Measurements from ENCODE around the gene SEMA5A.

The SEMA5A gene

GRCh38 chr5:9090381-9091026, 455.4 kb downstream of the SEMA5A start:
- DNase-seq: no peak

DNA sequence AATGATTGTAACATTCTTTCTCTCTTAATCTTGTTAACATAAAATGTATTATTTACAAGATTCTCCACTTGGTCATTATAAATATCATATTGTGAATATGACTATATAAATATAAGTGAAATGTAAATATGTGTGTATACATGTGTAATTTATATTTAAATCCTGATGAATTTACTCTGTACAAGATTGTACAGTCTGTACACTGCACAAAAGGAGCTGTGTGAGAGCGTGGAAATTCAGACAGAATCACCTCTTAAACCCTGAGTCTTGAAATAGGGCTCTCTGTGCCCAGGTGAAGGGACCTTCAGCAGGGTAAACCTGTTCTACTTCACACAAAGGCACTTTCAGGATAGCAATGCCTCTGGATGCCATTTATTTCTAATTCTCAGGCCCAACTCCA, 456.0 kb downstream of the SEMA5A start:
- DNase-seq: no peak

DNA sequence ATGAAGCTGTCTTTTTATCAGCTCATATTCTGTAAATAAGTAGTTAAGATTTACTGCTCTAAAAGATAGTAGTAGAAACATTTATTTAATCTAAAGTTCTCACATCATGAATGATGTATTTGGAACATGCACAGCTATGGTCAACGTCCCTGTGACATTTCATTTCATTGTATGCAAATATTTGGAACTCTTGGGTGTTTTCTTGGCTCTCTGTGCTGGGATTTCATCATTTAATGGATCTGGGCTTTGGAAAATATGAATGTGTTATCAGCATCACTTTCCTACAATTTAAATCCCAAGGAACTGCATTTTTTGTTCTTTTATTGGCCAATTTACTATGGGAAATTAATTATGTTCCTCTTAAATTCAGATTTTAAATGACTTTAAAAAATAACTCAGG, 462.9 kb downstream of the SEMA5A start:
- no peak for DNase-seq

DNA sequence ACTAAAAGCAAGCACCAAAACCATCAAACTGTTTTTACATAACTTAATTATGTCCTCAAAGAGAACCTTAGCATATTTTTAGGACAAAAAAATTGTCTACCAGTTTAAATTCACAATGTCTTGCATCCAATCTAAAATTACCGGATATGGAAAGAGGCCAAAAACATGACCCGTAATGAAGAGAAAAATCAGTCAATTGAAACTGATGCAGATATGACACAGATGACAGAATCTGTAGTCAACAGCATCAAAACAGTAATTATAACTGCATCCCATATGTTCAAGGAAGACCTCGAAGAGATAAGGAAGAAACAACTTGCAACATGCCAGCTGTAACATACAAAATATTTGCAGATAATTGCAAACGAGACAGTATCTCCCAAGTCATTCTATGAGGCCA, 473.2 kb downstream of the SEMA5A start:
- DNase-seq: no peak

- DNase-seq: no peak
These were observed 474.4 kb downstream of the SEMA5A start for GRCh38 chr5:9071524-9071923.

- DNase-seq: no peak
These were observed 474.8 kb downstream of the SEMA5A start for GRCh38 chr5:9071074-9071473.

DNA sequence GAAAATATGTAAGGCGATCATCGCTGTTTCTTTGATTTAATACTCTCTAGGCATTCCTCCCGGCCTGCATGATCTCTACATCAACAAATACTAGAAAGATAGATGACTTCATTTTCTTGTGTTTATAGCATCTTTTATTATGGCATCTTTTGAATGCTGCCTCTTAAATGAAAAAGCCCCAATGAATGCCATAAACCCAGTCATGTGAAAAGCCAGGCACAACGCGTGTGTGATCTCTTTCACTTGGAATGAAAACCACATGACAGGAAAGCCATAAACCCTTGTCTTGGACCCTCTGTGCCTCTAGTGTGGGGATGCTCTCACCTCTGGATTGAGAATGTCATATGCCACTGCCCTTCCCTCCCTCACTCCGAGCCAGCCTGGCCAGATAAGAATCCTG, 476.2 kb downstream of the SEMA5A start:
- DNase-seq: no peak

- no peak for DNase-seq
These were observed 478.7 kb downstream of the SEMA5A start for GRCh38 chr5:9067154-9067553.

GRCh38 chr5:9066349-9066748, 479.5 kb downstream of the SEMA5A start:
- no peak for DNase-seq

GRCh38 chr5:9063615-9064245, 482.1 kb downstream of the SEMA5A start:
- no peak for DNase-seq

DNA sequence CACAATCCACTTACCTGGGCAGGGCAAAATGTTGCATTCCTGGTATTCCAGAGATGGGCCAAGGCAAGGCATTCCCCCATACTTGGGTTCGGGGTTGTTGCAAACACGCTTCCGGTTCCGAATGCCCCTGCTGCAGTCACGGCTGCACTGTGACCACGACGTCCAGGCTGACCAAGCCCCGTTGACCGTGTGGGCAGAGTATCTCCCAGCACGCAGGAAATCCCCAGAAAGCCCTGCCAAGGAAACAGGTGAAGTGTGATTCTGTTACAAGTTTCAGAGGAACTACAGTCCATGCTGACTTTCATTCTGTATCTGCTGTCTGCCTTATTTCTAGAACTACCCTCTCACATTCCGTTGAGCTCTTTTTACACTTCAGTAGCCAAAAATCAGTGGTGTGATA, 483.0 kb downstream of the SEMA5A start:
- no peak for DNase-seq

DNA sequence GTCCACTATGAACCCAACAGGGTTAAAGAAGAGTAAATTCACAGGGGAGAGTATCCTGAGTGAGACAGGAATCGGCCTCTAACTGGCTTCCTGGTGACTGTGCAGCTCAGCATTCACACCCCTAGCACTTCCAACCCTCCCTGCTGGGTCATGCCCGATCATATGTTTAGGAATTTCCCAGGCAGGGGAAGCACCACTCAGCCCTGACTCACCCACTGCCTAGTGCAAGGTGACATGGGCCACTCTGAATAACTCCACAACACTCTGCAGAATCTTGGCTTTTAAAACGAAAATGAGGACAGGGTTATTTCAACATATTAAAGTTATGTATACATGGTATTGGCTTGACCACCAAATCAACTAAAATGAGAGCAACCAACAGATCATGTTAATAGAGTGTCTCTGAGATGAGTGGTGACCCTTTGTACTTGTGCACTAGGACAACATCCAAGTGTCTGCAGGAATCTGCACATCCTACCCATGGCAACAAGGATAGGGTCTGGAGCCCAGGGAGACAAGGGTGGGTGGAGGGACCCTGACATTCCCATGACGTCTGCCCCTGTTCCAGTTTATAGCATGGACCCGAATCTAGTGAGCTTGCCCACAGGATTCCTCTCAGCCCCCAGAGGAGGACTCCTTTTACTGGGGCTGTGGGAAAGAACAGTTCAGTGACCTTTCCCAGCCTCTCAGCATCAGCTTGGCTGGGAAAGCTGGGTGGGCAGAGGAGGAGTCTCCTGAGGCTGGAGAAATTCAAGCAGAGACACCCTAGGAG, 485.8 kb downstream of the SEMA5A start:
- no peak for DNase-seq

DNA sequence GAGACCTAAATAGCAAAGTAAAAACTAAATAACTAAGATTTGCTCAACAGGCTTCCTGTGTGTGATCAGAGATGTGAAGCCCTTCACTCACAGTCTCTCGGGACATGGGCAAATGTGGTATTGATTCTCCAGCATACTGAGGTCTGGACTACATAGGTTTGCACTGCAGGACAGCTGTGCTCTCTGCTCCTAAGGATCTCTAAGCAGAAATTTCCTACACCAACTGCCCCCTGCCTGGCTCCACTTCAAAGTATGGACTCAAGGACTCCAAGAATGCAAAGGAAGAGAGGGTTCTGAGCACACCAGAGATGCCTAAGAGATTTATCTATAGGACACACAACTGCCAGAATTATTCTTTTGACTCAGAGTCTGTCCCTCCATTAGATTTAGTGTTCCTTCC, 487.2 kb downstream of the SEMA5A start:
- DNase-seq: no peak

- no peak for DNase-seq
These were observed 487.7 kb downstream of the SEMA5A start for GRCh38 chr5:9058161-9058560.

- DNase-seq: no peak
These were observed 488.4 kb downstream of the SEMA5A start for GRCh38 chr5:9057406-9058000.

GRCh38 chr5:9056046-9056445, 489.8 kb downstream of the SEMA5A start:
- no peak for DNase-seq

DNA sequence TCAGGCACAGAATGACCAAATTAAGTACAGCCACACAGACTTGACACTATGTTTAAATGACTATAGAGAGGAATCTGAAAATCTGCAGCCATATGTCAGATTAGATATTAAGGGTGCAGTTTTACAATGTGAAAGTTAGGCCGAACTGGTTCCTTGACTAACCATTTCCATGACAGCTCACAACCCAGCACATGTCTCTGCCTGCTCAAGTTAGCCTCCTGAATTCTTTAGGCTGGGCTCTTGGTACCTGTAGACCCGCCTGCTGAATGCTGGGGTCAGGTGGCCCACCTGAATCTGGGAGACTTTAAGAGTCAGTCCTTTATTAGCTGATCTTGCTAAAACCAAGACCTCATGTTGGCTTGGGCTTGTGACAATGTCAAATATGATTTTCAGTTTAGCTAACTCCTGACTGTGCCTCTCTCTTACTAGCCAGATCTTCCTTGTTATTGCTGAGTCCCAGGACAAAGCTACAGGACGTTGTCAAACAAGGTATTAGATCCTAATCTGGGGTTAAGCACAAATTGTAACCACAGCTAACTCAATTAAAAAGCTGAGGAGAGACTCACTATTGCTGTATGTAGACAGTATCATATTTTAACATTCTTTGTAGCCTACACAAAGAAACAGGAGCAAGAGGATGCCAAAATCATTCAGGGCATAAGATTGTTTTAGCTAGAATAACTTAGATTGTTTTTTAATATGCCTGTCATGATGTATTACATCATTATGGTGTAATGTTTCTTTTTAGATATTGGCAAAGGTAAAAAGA, 490.9 kb downstream of the SEMA5A start:
- no peak for DNase-seq

GRCh38 chr5:9054322-9054721, 491.6 kb downstream of the SEMA5A start:
- no peak for DNase-seq

DNA sequence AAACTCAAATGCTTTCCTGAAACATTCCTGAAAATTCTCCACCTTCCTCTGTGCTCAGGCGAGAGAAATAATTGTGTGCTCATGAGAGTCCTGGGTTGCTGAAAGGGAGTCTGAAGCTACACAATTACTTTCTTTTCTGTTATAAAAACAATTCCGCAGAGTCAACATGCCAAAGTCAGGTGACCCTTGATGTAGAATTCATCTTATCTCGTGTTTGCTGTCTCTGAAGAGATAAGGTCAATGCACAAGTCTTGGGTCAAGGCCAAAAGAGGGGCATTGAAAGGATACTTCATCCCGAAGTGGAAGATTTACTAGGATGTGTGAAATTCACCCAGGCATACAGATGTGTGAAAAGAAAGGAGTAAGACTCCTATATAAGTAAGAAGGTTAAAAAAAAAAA, 493.5 kb downstream of the SEMA5A start:
- DNase-seq: no peak

GRCh38 chr5:9051779-9052178, 494.1 kb downstream of the SEMA5A start:
- no peak for DNase-seq

DNA sequence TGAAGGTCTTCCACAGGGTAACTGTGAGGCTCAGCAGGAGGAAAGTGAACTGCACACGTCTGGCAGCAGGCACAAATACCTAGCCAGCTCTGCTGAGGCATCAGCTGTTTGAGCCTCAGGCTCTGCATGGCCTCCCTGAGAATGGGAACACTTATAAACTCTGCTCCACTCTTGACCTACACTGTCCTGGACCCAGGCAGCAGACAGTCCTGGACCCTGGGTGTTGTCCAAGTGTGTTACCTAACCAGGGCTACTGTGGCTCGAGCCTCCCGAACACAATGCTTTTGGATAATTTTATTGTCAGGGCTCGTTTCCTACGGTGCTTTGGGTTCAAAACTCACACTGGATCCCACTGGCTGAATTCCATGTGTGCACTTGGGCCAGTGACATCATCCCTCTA, 497.9 kb downstream of the SEMA5A start:
- no peak for DNase-seq

DNA sequence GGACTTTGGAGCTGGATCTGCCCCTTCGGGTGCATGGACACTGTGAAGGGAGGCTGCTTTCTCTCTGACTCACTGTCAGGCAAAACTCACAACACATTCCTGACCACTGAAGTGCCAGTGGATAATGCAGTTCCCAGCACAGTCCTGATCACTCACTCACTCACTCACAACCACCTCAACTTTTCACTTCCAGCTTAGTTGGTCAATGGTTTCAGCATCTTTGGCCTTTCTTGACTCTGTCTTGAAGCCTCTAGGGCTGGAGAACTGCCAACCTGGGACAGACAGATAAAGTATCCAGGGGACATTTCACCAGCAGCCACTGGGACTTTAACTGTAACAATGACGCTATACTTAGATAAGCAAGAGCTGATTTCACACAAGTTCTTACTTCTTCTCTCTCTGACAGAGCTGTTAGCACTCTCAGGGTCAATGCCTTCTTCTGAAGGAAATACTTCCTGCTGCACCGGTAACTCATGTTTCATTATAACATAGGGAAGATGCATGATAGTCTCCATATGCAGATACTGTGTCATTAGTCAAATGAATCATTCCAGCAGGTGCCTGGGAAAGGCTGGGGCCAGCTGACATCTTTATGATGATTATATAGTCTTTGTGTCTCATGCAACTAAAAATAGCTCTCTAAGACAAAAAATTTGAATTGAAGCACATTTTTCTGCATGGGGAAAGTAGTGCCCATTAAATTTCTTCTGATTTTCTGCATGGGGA, 499.0 kb downstream of the SEMA5A start:
- DNase-seq: no peak
